ENCODE measurements around the gene BCO1.

DNA sequence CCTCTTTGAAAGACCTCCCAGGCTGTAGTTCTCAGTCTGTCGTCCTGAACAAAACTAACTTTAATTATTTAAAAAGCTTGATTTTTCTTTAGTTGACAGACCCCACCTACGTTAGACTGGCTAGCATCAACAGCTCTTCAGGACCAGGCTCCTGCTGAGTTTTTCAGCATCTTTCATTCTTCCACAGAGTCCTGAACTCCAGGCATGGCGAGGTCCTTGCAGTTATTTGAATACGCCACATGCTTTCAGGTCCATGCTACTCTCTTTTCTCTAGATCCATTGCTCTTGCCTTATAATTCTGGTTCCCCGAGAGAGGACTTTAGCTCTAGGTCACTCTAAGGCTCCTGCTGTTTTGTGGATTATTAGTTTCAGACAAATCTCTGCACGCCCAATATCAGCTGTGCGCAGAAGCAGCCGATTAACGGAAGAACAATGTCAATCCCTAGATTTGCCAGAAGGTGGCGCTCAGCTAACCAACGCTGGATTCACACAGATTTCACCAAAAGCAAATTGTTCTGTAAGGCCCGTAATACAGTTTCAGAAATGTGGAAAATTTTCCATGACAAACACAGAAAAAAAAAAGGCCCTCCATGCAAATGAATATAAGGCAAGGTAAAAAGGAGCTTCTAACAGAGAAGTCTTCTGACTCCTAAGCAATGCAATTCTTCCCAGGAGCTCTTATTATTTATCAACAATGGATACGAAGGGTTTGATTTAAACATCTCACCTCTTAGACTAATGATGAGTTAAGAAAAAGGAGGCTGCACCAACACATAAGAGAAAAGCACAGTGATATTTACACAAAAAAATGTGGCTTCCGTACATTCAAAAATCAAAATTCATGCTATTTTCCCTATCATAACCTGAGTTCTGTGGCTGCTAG is 33.5 kb upstream of the BCO1 start:
- no peak for TF ChIP-seq ZNF274 (IDR thresholded peaks at IDR 0.05; ENCODE audit: low read depth, low read length)
- no peak for TF ChIP-seq YY1 (IDR thresholded peaks at IDR 0.05; ENCODE audit: insufficient read depth, insufficient read length)
- no peak for TF ChIP-seq SUZ12 (IDR thresholded peaks at IDR 0.05; ENCODE audit: extremely low read depth, insufficient read depth, insufficient read length)

Measured in NT2/D1 (cell line).